ENCODE data around the gene DENND4A. TPM values are rescaled to one million over a fixed set of nuclear protein-coding genes. Genes with fewer than 3 reads are reported as not detected.

The DENND4A gene
- total RNA-seq, 4 donors from 2014 or later, result 16.5 to 40.4 (median 24.5) TPM

- Histone ChIP-seq H3K4me3 (no peak overlapping the region), H3K27me3 (no peaks in the 10 kb centered on the region), H3K4me1 (no peaks in the 10 kb centered on the region), H3K27ac (no peak overlapping the region), H3K36me3 (peaks cover 0 to 9% (median 2%) of the 10 kb centered on the region in 4 donors), H3K9me3 (no peaks in the 10 kb centered on the region)
- intact Hi-C loops (cut with DNase I; ENCODE audit: low total_unique reads), result no loop called here
- DNase-seq, result no peak
- whole genome bisulfite sequencing, 2 donors (ENCODE audit: low coverage in 1 of 2), result 89 to 96% methylated on average over 2 of the region's 2 CpGs
- TF ChIP-seq POLR2AphosphoS5 (IDR thresholded peaks at IDR 0.05) (no peak), POLR2A (IDR thresholded peaks at IDR 0.05) (no peak), EP300 (IDR thresholded peaks at IDR 0.05; ENCODE audit: low read depth) (no peak)
- TF ChIP-seq, protein P1, sequence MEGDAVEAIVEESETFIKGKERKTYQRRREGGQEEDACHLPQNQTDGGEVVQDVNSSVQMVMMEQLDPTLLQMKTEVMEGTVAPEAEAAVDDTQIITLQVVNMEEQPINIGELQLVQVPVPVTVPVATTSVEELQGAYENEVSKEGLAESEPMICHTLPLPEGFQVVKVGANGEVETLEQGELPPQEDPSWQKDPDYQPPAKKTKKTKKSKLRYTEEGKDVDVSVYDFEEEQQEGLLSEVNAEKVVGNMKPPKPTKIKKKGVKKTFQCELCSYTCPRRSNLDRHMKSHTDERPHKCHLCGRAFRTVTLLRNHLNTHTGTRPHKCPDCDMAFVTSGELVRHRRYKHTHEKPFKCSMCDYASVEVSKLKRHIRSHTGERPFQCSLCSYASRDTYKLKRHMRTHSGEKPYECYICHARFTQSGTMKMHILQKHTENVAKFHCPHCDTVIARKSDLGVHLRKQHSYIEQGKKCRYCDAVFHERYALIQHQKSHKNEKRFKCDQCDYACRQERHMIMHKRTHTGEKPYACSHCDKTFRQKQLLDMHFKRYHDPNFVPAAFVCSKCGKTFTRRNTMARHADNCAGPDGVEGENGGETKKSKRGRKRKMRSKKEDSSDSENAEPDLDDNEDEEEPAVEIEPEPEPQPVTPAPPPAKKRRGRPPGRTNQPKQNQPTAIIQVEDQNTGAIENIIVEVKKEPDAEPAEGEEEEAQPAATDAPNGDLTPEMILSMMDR (IDR thresholded peaks at IDR 0.05), result no peak
- in situ Hi-C loops (cut with MboI; ENCODE audit: low pct_ligation_motif_present in 1 of 4, low pct_unique_long_range_greater_than_20kb in 1 of 4, low sequenced_read_pairs in 3 of 4), result no loop called here
These were observed 61.4 kb downstream of the DENND4A start for GRCh38 chr15:65730549-65731172.

- H3K4me1 ChIP-seq, result peaks cover 0 to 8% (median 4%) of the 10 kb centered on the region in 4 donors
- TF ChIP-seq, protein P1 (IDR thresholded peaks at IDR 0.05), result no peak
- TF ChIP-seq POLR2A (IDR thresholded peaks at IDR 0.05) (no peak), EP300 (IDR thresholded peaks at IDR 0.05; ENCODE audit: low read depth) (no peak), POLR2AphosphoS5 (IDR thresholded peaks at IDR 0.05) (no peak)
- in situ Hi-C loops (cut with MboI; ENCODE audit: low pct_ligation_motif_present in 1 of 4, low pct_unique_long_range_greater_than_20kb in 1 of 4, low sequenced_read_pairs in 3 of 4), result no loop called here
- H3K9me3 ChIP-seq, result no peaks in the 10 kb centered on the region
- intact Hi-C loops (cut with DNase I; ENCODE audit: low total_unique reads), result no loop called here
- H3K36me3 ChIP-seq, result peaks cover 0 to 14% (median 2%) of the 10 kb centered on the region in 4 donors
- H3K4me3 ChIP-seq, result no peak overlapping the region
- H3K27ac ChIP-seq, result peak overlapping the region in 3 of 4 donors; percentile 57 to 76 (median 60)
- no peaks in the 10 kb centered on the region for H3K27me3 ChIP-seq
- 49 to 76% methylated on average over 3 of the region's 3 CpGs for WGBS, 2 donors (ENCODE audit: low coverage in 1 of 2)
- DNase-seq, result no peak
These were observed 67.5 kb downstream of the DENND4A start for GRCh38 chr15:65724464-65725215.

- peaks cover 0 to 8% (median 4%) of the 10 kb centered on the region in 4 donors for H3K4me1 ChIP-seq
- WGBS, 2 donors (ENCODE audit: low coverage in 1 of 2), result 57 to 69% methylated on average over 2 to 5 of the region's 5 CpGs
- TF ChIP-seq, protein P1 (IDR thresholded peaks at IDR 0.05), result no peak
- TF ChIP-seq EP300 (IDR thresholded peaks at IDR 0.05; ENCODE audit: low read depth), result no peak
- no peak for TF ChIP-seq POLR2A (IDR thresholded peaks at IDR 0.05)
- no peak for TF ChIP-seq POLR2AphosphoS5 (IDR thresholded peaks at IDR 0.05)
- H3K27ac ChIP-seq, result peak overlapping the region in 3 of 4 donors; percentile 57 to 76 (median 60)
- peaks cover 0 to 16% (median 5%) of the 10 kb centered on the region in 4 donors for H3K36me3 ChIP-seq
- H3K4me3 ChIP-seq, result no peak overlapping the region
- intact Hi-C loops (cut with DNase I; ENCODE audit: low total_unique reads), result no loop called here
- no peaks in the 10 kb centered on the region for H3K27me3 ChIP-seq
- H3K9me3 ChIP-seq, result no peaks in the 10 kb centered on the region
- no peak for DNase-seq
- in situ Hi-C loops (cut with MboI; ENCODE audit: low pct_ligation_motif_present in 1 of 4, low pct_unique_long_range_greater_than_20kb in 1 of 4, low sequenced_read_pairs in 3 of 4), result no loop called here
These were observed 68.2 kb downstream of the DENND4A start for GRCh38 chr15:65723876-65724275.

DNA sequence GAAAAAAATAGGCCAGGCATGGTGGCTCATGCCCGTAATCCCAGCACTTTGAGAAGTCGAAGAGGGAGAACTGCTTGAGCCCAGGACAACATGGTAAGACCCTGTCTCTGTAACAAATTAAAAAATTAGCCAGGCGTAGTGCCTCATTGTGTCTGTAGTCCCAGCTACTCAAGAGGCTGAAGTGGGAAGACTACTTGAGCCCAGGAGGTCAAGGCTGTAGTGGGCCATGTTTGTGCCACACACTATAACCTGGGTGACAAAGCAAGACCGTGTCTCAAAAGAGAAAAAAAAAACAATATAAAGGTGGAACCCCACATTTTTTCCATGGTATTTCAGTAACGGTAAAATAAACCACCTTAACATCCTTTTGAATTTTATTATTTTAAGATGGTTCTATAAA is 69.9 kb downstream of the DENND4A start:
- Histone ChIP-seq H3K27me3 (no peaks in the 10 kb centered on the region), H3K9me3 (no peaks in the 10 kb centered on the region), H3K27ac (no peak overlapping the region), H3K4me3 (no peak overlapping the region), H3K4me1 (peaks cover 0 to 8% (median 4%) of the 10 kb centered on the region in 4 donors), H3K36me3 (peaks cover 0 to 16% (median 4%) of the 10 kb centered on the region in 4 donors)
- in situ Hi-C loops (cut with MboI; ENCODE audit: low pct_ligation_motif_present in 1 of 4, low pct_unique_long_range_greater_than_20kb in 1 of 4, low sequenced_read_pairs in 3 of 4), result no loop called here
- no peak for DNase-seq
- intact Hi-C loops (cut with DNase I; ENCODE audit: low total_unique reads), result no loop called here
- WGBS, 2 donors (ENCODE audit: low coverage in 1 of 2), result 97 to 98% methylated on average over 3 to 5 of the region's 5 CpGs
- TF ChIP-seq EP300 (IDR thresholded peaks at IDR 0.05; ENCODE audit: low read depth), result no peak

All from transverse colon (tissue), 4 donors.